Measurements from ENCODE around the gene RNF144B. TPM values are rescaled to one million over a fixed set of nuclear protein-coding genes. Genes with fewer than 3 reads are reported as not detected.

RNF144B gene
- total and polyA plus RNA-seq, 10 donors: 6.5 to 82.5 (median 45.3) TPM

GRCh38 chr6:18506382-18507017, 119.3 kb downstream of the RNF144B start:
- Histone ChIP-seq H3K4me3 (no peak overlapping the region), H3K27ac (no peak overlapping the region), H3K27me3 (replicated peaks in 1 of 7) (peaks cover 0 to 2% (median 0%) of the 10 kb centered on the region in 7 donors), H3K4me1 (peaks cover 0 to 21% (median 11%) of the 10 kb centered on the region in 6 donors), H3K36me3 (no peaks in the 10 kb centered on the region), H3K9me3 (no peaks in the 10 kb centered on the region)
- intact Hi-C loops (cut with DNase I; ENCODE audit: low total_unique reads): no loop called here
- 87 to 90% (median 90%) methylated on average over 15 of the region's 15 CpGs for WGBS, 5 donors
- TF ChIP-seq POLR2AphosphoS5 (IDR thresholded peaks at IDR 0.05) (no peak), POLR2A (IDR thresholded peaks at IDR 0.05) (no peak), CTCF (IDR thresholded peaks at IDR 0.05 in 8 of 11, conservative IDR thresholded peaks at IDR 0.05 in 3 of 11) (no peak)
- no peak for DNase-seq

- intact Hi-C loops (cut with DNase I; ENCODE audit: low total_unique reads): no loop called here
- no peaks in the 10 kb centered on the region for H3K9me3 ChIP-seq
- WGBS, 5 donors: 76 to 89% (median 82%) methylated on average over 7 of the region's 7 CpGs
- TF ChIP-seq CTCF (IDR thresholded peaks at IDR 0.05 in 8 of 11, conservative IDR thresholded peaks at IDR 0.05 in 3 of 11) (no peak), POLR2AphosphoS5 (IDR thresholded peaks at IDR 0.05) (no peak), POLR2A (IDR thresholded peaks at IDR 0.05) (no peak)
- H3K4me3 ChIP-seq: no peak overlapping the region
- no peak overlapping the region for H3K27ac ChIP-seq
- DNase-seq: no peak
- H3K36me3 ChIP-seq: no peaks in the 10 kb centered on the region
- H3K4me1 ChIP-seq: peaks cover 0 to 16% (median 8%) of the 10 kb centered on the region in 6 donors
- peaks cover 0 to 5% (median 0%) of the 10 kb centered on the region in 7 donors for H3K27me3 ChIP-seq (replicated peaks in 1 of 7)
Measured at GRCh38 chr6:18507018-18507415, 119.9 kb downstream of the RNF144B start.

- intact Hi-C loops (cut with DNase I; ENCODE audit: low total_unique reads): no loop called here
- Histone ChIP-seq H3K4me1 (peaks cover 0 to 11% (median 7%) of the 10 kb centered on the region in 6 donors), H3K36me3 (no peaks in the 10 kb centered on the region), H3K9me3 (no peaks in the 10 kb centered on the region), H3K27ac (no peak overlapping the region), H3K27me3 (replicated peaks in 1 of 7) (peaks cover 0 to 5% (median 0%) of the 10 kb centered on the region in 7 donors), H3K4me3 (no peak overlapping the region)
- WGBS, 5 donors: 55 to 76% (median 64%) methylated on average over 2 of the region's 2 CpGs
- DNase-seq: no peak
- no peak for TF ChIP-seq CTCF (IDR thresholded peaks at IDR 0.05 in 8 of 11, conservative IDR thresholded peaks at IDR 0.05 in 3 of 11)
- TF ChIP-seq POLR2A (IDR thresholded peaks at IDR 0.05): no peak
- no peak for TF ChIP-seq POLR2AphosphoS5 (IDR thresholded peaks at IDR 0.05)
Measured at GRCh38 chr6:18507561-18507960, 120.4 kb downstream of the RNF144B start.

GRCh38 chr6:18509871-18510643, 122.9 kb downstream of the RNF144B start:
- Histone ChIP-seq H3K4me1 (no peaks in the 10 kb centered on the region), H3K27ac (no peak overlapping the region), H3K4me3 (no peak overlapping the region), H3K9me3 (no peaks in the 10 kb centered on the region), H3K36me3 (no peaks in the 10 kb centered on the region), H3K27me3 (replicated peaks in 1 of 7) (peaks cover 0 to 5% (median 0%) of the 10 kb centered on the region in 7 donors)
- intact Hi-C loops (cut with DNase I; ENCODE audit: low total_unique reads): no loop called here
- no peak for DNase-seq
- WGBS, 5 donors: 63 to 85% (median 75%) methylated on average over 3 of the region's 3 CpGs
- TF ChIP-seq CTCF (IDR thresholded peaks at IDR 0.05 in 8 of 11, conservative IDR thresholded peaks at IDR 0.05 in 3 of 11): no peak
- TF ChIP-seq POLR2A (IDR thresholded peaks at IDR 0.05): no peak
- no peak for TF ChIP-seq POLR2AphosphoS5 (IDR thresholded peaks at IDR 0.05)

All from spleen (tissue), 11 donors.